Mammary epithelial cell (primary cell): Measurements from ENCODE around the gene EXOC2.

Experiments used
- CTCF ChIP-seq, 2 donors: IDR thresholded peaks in 1 of 2; conservative IDR thresholded peaks in 1 of 2; 2 replicates each; pipeline ENCODE4 v1.5.1; 2011 to 2012; ENCODE audit warnings: inconsistent platforms in 2 of 2, low read length in 2 of 2, mild to moderate bottlenecking in 2 of 2, control low read depth in 1 of 2, low read depth in 1 of 2; ENCODE audit not compliant: insufficient read depth in 1 of 2; ENCODE audit errors: extremely low read depth in 1 of 2
- EZH2 ChIP-seq: IDR thresholded peaks from 2 replicates; pipeline ENCODE4 v1.6.1; 2012; ENCODE audit warnings: low read length, inconsistent platforms, borderline replicate concordance

- TF ChIP-seq CTCF (conservative IDR thresholded peaks at IDR 0.05 in 1 of 2, IDR thresholded peaks at IDR 0.05 in 1 of 2; ENCODE audit: extremely low read depth in 1 of 2, insufficient read depth in 1 of 2, low read depth in 1 of 2, low read length in 2 of 2) (no peak), EZH2 (no peak)
These were observed 190.9 kb downstream of the EXOC2 start for GRCh38 chr6:501891-502601.
